GM19240 (cell line): ENCODE data around the gene KIF26A.

ENCODE experiments used
- DNase-seq: peaks from one replicate; pipeline ENCODE4 v3.0.0; 2011; ENCODE audit warnings: low spot score; ENCODE audit not compliant: insufficient read length

KIF26A gene

GRCh38 chr14:104130974-104131651 is 7.3 kb upstream of the KIF26A start:
- no peak for DNase-seq

DNA sequence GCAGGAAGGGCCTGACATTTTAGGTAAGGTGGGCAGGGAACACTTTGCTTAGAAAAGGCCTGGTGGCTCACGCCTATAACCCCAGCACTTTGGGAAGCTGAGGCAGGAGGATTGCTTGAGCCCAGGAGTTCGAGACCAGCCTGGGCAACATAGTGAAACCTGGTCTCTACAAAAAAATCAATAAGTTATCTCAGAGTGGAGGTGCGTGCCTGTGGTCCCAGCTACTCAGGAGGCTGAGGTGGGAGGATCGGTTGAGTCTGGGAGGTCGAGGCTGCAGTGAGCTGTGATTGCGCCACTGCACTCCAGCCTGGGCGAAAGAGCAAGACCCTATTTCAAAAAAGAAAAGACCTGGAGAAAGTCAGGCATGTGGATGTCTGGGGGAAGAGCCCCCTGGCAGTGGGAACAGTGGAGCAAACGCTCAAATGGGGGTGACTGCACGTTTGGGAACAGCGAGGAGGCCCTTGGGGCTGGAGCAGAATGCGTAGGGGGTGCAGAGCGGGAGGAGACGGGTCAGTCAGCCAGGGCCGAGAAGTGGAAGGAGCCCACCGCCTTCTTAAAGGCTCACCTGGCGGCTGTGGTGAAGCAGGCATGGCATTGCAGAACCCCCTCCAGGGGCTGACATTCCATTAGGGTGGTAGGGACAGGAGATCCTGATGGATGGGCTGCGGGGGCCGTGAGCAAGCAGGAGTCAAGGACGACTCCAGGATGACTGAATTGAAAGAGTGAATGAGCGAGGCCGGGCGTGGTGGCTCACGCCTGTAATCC is 6.2 kb upstream of the KIF26A start:
- no peak for DNase-seq

DNA sequence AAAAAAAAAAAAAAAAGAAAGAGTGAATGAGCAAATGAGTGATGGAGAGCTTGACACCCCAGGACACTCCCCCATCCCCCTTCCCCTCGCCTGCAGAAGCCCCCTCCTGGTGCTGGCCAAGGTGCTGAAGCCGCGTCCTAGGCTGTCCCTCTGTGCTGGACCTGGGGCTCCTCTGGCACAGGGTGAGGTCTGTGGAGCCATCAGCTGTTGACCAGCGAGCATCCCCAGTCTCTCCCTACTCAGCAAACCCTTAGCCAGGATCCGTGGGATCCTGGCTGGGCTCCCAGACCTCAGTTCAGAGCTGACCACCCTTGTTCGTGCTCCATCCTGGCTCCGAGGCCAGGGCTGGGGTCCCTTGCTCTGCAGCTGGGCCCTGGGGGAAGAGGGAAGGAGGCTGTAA is 5.4 kb upstream of the KIF26A start:
- DNase-seq: no peak

- no peak for DNase-seq
Measured at GRCh38 chr14:104133496-104133895, 4.9 kb upstream of the KIF26A start.

DNA sequence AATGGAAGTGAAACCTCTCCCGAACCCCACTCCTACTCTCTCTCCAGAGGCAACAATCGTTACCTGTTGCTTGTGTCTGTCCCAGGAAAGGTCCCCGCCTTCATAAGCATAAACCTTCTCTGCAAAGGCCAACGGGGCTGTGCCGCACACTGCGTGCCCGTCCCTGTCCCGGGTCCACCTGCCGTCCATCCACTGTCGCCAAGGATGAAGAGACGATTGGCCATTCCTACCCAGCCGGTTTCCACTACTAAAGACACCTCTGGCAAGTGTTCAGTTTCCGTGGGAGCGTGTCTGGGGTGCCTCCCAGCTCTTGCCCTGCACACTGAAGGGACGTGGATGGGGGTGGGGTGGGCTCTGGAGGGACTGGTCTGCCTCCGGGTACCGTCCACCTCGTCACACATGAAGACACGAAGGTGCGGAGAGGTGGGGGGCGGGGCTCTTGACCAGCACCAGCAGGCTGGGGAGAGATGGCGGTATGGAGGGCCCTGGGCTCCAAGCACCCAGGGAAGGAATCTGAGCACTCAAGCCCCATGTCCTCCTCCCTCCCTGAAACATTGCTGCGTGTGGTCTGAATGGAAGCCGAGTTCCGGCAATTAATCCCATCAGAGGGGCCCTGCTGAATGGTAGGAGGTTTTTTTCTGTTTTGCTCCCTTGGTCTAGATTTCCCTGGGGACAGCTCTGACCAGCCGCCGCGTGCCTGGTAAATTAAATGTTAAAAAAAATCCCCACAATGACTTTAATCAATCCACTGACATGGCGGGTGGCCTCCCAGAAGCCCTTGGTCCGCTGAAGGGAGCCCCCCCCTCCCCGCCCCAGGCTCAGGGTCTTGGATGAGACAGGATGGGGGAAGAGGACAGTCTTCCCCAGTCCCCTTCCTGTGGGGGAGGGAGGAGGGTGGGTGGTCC is 4.1 kb upstream of the KIF26A start:
- no peak for DNase-seq

- no peak for DNase-seq
Measured at GRCh38 chr14:104135121-104135903, 3.1 kb upstream of the KIF26A start.

DNA sequence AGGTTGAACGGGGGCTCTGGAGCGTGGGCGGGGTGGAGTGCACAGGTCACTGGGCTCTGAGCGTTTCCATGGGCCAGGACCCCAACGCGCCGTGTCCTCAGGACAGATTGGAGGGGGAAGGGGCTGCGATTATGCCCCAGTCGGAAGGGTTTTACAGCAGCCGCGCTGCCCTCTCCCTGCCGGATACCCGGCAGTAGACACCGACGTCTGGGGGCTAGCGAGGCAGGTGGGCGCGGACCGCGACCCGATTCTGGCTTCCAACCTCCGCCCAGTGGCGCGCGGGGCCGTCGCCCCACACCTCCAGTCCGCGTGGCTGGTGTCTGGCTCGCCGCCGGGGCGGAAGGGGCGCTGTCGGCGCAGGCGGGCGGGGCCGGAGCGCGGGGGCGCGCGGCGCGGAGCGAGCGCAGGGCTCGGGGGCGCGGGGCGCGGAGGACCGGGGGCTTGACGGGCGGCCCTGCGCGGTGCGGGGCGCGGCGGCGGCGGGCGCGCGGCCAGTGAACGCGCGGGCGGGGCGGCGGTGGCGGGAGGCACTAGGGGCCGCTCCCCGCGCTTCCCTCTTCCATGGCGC is 2.4 kb upstream of the KIF26A start:
- no peak for DNase-seq

- no peak for DNase-seq
Measured at GRCh38 chr14:104136472-104137296, 1.7 kb upstream of the KIF26A start.

- peak; percentile 78 for DNase-seq
Measured at GRCh38 chr14:104137297-104138097, 890 bp upstream of the KIF26A start.

DNA sequence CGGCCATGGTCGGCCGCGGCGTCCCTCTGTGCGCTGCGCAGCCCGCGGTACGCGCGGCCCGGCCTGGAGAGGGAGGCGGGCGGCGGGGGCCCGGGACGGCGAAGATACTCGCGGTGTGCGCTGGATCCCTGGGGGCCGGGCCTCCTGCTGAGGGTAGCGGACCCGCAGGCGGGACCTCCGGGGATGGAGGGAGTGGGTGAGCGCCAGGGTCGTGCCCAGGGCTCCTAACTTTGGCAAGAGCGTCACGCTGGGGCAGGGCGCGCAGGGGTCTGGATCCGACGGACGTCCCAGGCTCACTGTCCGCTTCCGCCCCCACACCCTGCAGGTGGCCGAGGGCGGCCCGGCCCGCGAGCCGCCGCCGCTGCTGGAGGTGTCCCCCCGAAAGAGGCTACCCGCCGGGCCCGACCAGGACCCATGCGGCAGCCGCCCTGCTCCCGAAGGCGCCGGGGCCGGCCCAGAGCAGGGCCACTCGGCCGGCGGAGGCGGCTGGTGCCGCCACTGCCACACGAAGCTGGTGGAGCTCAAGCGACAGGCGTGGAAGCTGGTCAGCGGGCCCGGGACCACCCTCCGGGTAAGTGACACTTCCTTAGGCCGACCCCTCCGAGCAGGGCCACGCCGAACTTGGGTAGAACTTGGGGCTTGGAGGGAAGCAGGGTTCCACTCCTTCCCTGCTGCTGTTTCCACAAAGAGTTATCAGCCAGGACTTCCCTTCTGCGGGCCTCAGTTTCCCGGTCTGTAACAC is 502 bp downstream of the KIF26A start:
- DNase-seq: no peak

DNA sequence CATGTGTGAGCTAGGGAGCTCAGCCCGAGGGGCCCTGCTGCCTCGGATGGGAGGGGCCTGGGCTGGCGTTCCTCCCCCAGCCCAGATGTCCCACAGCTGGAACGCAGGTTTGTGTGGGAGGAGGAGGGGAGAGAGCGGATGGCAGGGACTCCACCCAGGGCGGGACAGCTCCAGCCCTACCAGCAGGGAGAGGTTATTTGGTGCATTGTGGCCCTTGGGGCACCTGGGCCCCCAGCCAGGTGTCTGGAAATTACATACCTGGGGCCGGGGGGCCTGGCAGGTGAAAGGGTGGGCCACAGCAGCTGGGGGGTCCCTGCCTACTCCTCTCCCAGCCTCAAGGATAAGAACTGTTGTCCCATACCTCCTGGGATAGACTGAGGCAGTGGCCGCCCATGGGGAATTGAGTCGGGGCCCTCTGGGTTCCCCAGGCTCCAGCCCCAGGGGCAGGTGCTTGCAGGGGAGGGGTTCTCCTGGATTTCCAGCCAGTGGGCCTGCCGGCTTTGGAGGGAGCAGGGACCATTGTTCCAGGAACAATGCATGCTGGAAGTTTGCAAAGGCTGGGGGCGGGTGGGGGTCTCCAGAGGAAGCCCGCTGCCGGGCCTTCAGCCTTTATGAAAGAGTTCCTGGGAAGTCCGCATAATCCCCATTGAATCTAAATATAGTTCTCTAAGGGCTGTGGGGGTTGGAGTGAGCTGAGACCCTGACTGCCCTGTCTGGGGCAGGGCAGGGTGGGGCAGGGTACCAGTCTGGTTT is 1.2 kb downstream of the KIF26A start:
- DNase-seq: no peak

- DNase-seq: no peak
Measured at GRCh38 chr14:104140213-104140462, 1.8 kb downstream of the KIF26A start.

GRCh38 chr14:104140463-104141331 is 2.3 kb downstream of the KIF26A start:
- DNase-seq: no peak

DNA sequence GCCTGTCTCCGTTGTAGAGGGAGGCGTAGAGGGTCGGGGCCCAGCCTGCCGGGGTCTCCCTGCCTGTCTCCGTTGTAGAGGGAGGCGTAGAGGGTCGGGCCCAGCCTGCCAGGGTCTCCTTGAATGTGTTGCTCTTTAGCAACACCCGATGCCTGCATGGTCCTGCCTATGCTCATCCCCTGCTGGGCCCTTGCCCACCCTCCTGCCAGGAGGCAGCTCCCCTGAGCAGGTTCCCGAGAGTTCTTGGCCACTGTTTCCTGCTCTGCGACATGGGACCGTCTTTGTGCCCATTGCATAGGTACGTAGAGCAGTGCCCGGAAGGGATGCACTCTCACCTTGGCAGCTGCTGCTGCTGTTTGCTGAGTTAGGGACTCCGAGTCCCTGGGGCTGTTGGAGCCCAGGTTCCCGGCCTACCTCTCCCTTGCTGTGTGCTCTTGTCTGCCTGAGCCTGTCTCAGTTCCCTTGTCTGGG is 3.3 kb downstream of the KIF26A start:
- no peak for DNase-seq

DNA sequence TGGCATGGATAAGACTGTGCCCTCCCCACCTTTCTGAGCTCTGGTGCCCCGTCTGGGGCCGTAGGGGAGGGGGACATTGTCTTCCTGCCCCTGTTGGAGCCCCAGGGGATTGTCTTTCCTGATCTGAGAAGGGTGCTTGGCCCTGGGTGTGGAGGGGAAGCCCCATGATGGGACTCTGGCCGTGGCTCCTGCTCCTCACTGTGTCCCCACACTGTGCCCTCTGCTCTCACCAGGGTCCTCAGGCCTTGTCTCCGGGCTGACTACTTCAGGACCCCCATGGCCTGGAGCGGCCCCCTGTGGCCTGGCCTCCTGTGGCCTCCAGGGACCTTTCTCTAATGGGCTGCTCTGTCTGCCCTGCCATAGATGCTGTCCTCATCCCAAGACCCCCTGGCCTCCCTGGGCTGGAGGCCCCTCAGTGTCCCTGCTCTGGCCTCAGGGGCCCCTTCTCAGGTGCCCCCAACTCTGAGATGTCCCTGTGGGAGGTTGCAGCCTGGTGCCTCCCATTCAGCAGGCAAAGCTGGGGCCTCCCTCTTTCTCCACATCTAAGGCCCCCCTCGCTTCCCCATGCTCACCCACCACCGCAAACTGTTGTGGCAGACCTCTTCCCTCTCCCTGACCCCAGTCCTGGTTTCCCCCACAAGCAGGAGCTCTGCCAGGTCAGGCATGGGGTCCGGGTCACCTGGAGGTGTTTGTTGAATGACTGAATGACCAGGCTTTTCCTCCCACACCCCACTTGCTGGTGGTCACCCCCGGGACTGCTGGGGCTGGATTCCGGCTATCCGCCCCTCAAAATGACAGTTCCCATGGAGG is 4.0 kb downstream of the KIF26A start:
- no peak for DNase-seq

- DNase-seq: no peak
Measured at GRCh38 chr14:104142946-104143470, 4.6 kb downstream of the KIF26A start.
